GM23248 (cell line): ENCODE data around the gene IKZF1.

Experiments
- EZH2 ChIP-seq: fragments of 200-600 bp; sonication (generic); IDR thresholded peaks from 2 replicates; pipeline ENCODE4 v1.6.1; 2018; ENCODE audit warnings: antibody characterized with exemption, mild to moderate bottlenecking; ENCODE audit not compliant: insufficient read depth, poor library complexity, severe bottlenecking
- EZH2phosphoT487 ChIP-seq: fragments of 200-600 bp; sonication (generic); IDR thresholded peaks from 2 replicates; pipeline ENCODE4 v1.6.1; 2018; ENCODE audit warnings: antibody characterized with exemption, moderate library complexity, mild to moderate bottlenecking, low read depth; ENCODE audit not compliant: insufficient read depth

GRCh38 chr7:50309721-50310120, 5.2 kb downstream of the IKZF1 start:
- TF ChIP-seq EZH2 (no peak), EZH2phosphoT487 (no peak)
